K562 (cell line): Measurements from ENCODE around the gene FBRS. TPM values are rescaled to one million over a fixed set of nuclear protein-coding genes. Genes with fewer than 3 reads are reported as not detected.

Experiments used
- BDP1 ChIP-seq: IDR thresholded peaks from 3 replicates; pipeline ENCODE4 v1.6.1; 2011; ENCODE audit not compliant: insufficient read length, insufficient read depth
- CBFB ChIP-seq: sonication (generic); formaldehyde crosslinking; IDR thresholded peaks from 2 replicates; pipeline ENCODE4 v1.4.0; 2020; ENCODE audit warnings: mild to moderate bottlenecking, missing genetic modification reagents
- CHD2 ChIP-seq: IDR thresholded peaks from 2 replicates; pipeline ENCODE4 v1.6.1; 2011; ENCODE audit warnings: low read depth, low read length
- CLOCK ChIP-seq: fragments of 250-450 bp; sonication (Bioruptor Pico); IDR thresholded peaks from 2 replicates; pipeline ENCODE4 v1.4.0; 2020; ENCODE audit warnings: mild to moderate bottlenecking, moderate library complexity, borderline replicate concordance
- MCM5 ChIP-seq: fragments of 450-650 bp; IDR thresholded peaks from 2 replicates; pipeline ENCODE4 v1.6.1; 2016; ENCODE audit warnings: low read depth
- MYC ChIP-seq, 2 experiments: fragments of 250-450 bp in 1 of 2; sonication (Bioruptor Pico) in 1 of 2; IDR thresholded peaks; 2 replicates each; pipeline versions ENCODE4 v1.5.1 to v1.6.1; 2012 to 2021; ENCODE audit warnings: low read depth in 2 of 2, borderline replicate concordance in 1 of 2, improper control_type of control experiment in 1 of 2, low read length in 1 of 2, mild to moderate bottlenecking in 1 of 2, moderate library complexity in 1 of 2
- NFE2L1 ChIP-seq: fragments of 450-650 bp; IDR thresholded peaks from 2 replicates; pipeline ENCODE4 v1.6.1; 2016; ENCODE audit warnings: missing genetic modification characterization, low read depth, mild to moderate bottlenecking, missing compliant biosample characterization, moderate library complexity, borderline replicate concordance
- PATZ1 ChIP-seq: fragments of 250-450 bp; sonication (Bioruptor Pico); IDR thresholded peaks from 2 replicates; pipeline ENCODE4 v1.5.0; 2020; ENCODE audit warnings: mild to moderate bottlenecking, borderline replicate concordance
- SMARCA5 ChIP-seq: fragments of 450-650 bp; IDR thresholded peaks from 2 replicates; pipeline ENCODE4 v1.6.1; 2016
- SOX6 ChIP-seq: fragments of 450-650 bp; IDR thresholded peaks from 2 replicates; pipeline ENCODE4 v1.6.1; 2014; ENCODE audit warnings: mild to moderate bottlenecking
- SREBF1 ChIP-seq: fragments of 150-350 bp; IDR thresholded peaks from 2 replicates; pipeline ENCODE4 v1.6.1; 2014; ENCODE audit warnings: antibody characterized with exemption, low read depth, low read length, borderline replicate concordance
- SRSF7 ChIP-seq: fragments of 200-400 bp; formaldehyde crosslinking; optimal IDR thresholded peaks from 2 replicates; pipeline ENCODE3; 2017; ENCODE audit warnings: mild to moderate bottlenecking, low read depth, low read length
- STAT6 ChIP-seq: sonication (generic); formaldehyde crosslinking; IDR thresholded peaks from 2 replicates; pipeline ENCODE4 v1.8.1; 2023; ENCODE audit warnings: mild to moderate bottlenecking, missing genetic modification reagents
- ZNF445 ChIP-seq: fragments of 250-450 bp; sonication (Bioruptor Pico); IDR thresholded peaks from 2 replicates; pipeline ENCODE4 v1.4.0; 2020; ENCODE audit warnings: low read depth, mild to moderate bottlenecking, moderate library complexity
- ZNF764 ChIP-seq: fragments of 250-450 bp; sonication (Bioruptor Pico); IDR thresholded peaks from 2 replicates; pipeline ENCODE4 v1.4.0; 2020; ENCODE audit warnings: low read depth, mild to moderate bottlenecking, moderate library complexity
- ZNF79 ChIP-seq: fragments of 250-450 bp; sonication (Bioruptor Pico); IDR thresholded peaks from 2 replicates; pipeline ENCODE4 v1.4.0; 2020; ENCODE audit warnings: low read depth, mild to moderate bottlenecking, moderate library complexity
- polyA plus RNA-seq, 8 experiments: library from polyadenylated mRNA; depleted of rRNA in 4 of 8; stranded (reverse) in 5 of 8; unstranded in 3 of 8; fragments of >200 nt; fragmentation: Nextera tagmentation in 2 of 8; fragmentation: Illumina TruSeq in 1 of 8; extraction: Ambion mirVana in 2 of 8; extraction: Trizol in 1 of 8; gene quantifications; 2 replicates each; pipeline versions ENCODE4 v1.2.1 to v1.2.3, GENCODE V29; 2011 to 2014; ENCODE audit warnings: inconsistent platforms in 1 of 8, missing spikeins in 1 of 8
- total RNA-seq, 7 experiments: library from RNA; depleted of rRNA in 6 of 7; stranded (reverse); fragments of >200 nt in 6 of 7; fragmentation: Illumina TruSeq in 2 of 7; extraction: Trizol in 2 of 7; gene quantifications; 2 replicates each; pipeline versions ENCODE4 v1.2.1 to v1.2.3, GENCODE V29; 2011 to 2021; ENCODE audit warnings: low replicate concordance in 1 of 7

The FBRS gene
- total and polyA plus RNA-seq, 9 of the 15 experiments (the other 6 are each of a cell fraction or from before 2014, with no cell fraction given) = 0.32 to 59.5 (median 13.1) TPM

GRCh38 chr16:30650369-30651123 lies 7.7 kb upstream of the FBRS start, which contains the start of gene PRR14 (continued):
- TF ChIP-seq CBFB (CRISPR knock-in tag) (no peak), SREBF1 (no peak), MYC (IDR thresholded peaks at IDR 0.05; ENCODE audit: low read depth, low read length) (peak; percentile 65), MYC (CRISPR knock-in tag; IDR thresholded peaks at IDR 0.05; ENCODE audit: borderline replicate concordance, low read depth) (no peak), SRSF7 (no peak), ZNF79 (CRISPR knock-in tag) (no peak), ZNF445 (CRISPR knock-in tag) (no peak), NFE2L1 (tag) (no peak), SMARCA5 (no peak), MCM5 (no peak), CHD2 (peak; percentile 84), CLOCK (CRISPR knock-in tag) (no peak), PATZ1 (CRISPR knock-in tag) (no peak), SOX6 (0 out of 2 replicates have a peak, but pooled peaks have one; percentile 44), ZNF764 (no peak), BDP1 (no peak), STAT6 (CRISPR knock-in tag) (no peak)
